KG1 (cell line): Measurements from ENCODE around the gene MYO3B.

Source experiments
- DNase-seq: peaks from one replicate; lab custom pipeline; 2025; lab: John Stamatoyannopoulos, UW

Gene MYO3B

DNA sequence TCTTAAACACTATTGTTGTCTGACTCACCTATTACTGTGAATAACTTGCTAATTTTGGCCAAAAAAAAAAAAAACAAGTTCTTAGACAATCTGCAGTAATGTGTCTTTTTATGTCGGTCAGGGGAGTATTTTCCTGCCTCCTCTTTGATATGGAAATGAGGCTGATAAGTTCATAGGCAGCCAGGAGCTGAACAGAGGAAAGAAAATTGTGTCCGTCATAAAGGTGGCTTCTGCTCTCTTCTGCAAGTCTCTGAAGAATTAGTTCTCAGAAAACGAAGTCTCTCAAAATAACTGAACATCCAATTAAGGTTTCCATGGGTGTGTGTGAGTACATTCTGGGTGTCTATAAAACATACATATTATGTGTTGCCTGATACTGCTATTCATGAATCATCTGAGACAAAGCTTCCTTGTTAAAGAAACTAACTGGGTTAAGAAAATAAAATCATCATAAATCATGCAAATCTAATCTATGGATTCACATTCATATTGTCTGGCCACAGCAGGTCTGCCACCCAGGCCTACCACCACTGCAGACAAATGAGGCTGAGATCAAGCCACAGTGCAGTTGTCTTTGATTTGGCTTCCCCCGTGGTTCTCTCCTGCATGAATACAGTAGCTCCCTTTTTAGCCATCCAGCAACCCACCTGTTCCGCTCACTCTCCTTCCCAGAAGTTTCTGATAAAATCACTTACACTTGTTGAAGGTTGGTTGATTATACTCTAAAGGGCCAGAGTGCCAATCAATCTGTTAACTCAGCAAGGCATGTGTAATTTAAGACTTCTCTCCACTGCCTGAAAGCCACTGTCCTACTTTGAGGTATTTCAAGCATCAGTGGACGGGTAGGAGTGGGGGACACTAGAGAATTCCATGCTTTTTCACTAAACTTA is 517.8 kb downstream of the MYO3B start:
- DNase-seq, result no peak

- DNase-seq, result no peak
These were observed 519.0 kb downstream of the MYO3B start for GRCh38 chr2:170696948-170697347.

DNA sequence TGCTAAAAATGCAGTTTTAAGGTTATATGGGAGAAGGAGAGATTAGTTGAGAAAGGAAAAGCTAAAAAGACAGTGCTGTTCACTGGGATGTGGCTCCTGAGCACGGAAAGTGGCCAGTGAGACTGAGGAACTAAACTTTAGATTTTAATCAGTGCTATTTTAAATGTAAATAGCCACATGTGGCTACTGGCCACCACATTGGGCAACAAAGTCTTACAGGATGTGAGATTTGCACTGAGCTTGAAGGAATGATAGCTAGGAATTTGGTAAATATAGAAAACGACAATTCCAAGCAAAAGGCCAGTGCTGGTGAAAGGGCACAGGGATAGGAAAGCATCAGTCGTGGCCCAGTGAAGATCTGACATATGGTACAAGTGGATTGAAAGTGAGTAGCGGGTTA is 523.1 kb downstream of the MYO3B start:
- no peak for DNase-seq

GRCh38 chr2:170703776-170704476 is 526.0 kb downstream of the MYO3B start:
- no peak for DNase-seq
